Neural cell (in vitro differentiated cells): ENCODE measurements around the gene KRTAP5-8. TPM values are rescaled to one million over a fixed set of nuclear protein-coding genes. Genes with fewer than 3 reads are reported as not detected.

Source experiments
- H2AFZ ChIP-seq: fragments of 200-600, 300-800 bp; sonication (generic), shearing (Covaris generic); 2 replicates; pipeline ENCODE4 v1.6.0; 2014; ENCODE audit warnings: low read depth, mild to moderate bottlenecking, antibody characterized with exemption, low read length, moderate library complexity
- H3F3A ChIP-seq: fragments of 200-600 bp; shearing (Covaris generic); 2 replicates; pipeline ENCODE4 v1.6.1; 2016; ENCODE audit warnings: mild to moderate bottlenecking, moderate library complexity, mixed read lengths, antibody characterized with exemption, low read length; ENCODE audit not compliant: insufficient read depth, poor library complexity, severe bottlenecking
- H3K27ac ChIP-seq: fragments of 200-600, 300-800 bp; sonication (generic), shearing (Covaris generic); 2 replicates; pipeline ENCODE4 v1.5.1; 2014; ENCODE audit warnings: mild to moderate bottlenecking, low read length, moderate library complexity
- H3K27me3 ChIP-seq: fragments of 300-800, 200-600 bp; sonication (generic), shearing (Covaris generic); 2 replicates; pipeline ENCODE4 v1.6.0; 2014; ENCODE audit warnings: mild to moderate bottlenecking, low read depth, low read length, moderate library complexity; ENCODE audit not compliant: insufficient read depth
- H3K36me3 ChIP-seq: fragments of 300-800, 200-600 bp; sonication (generic), shearing (Covaris generic); 2 replicates; pipeline ENCODE4 v1.5.1; 2014; ENCODE audit warnings: mild to moderate bottlenecking, antibody characterized with exemption, low read length, moderate library complexity; ENCODE audit not compliant: insufficient read depth
- H3K4me2 ChIP-seq: fragments of 300-800, 200-600 bp; sonication (generic), shearing (Covaris generic); 2 replicates; pipeline ENCODE4 v1.6.0; 2014; ENCODE audit warnings: mild to moderate bottlenecking, low read length
- H3K4me3 ChIP-seq: fragments of 300-800, 200-600 bp; sonication (generic), shearing (Covaris generic); 2 replicates; pipeline ENCODE4 v1.5.1; 2014; ENCODE audit warnings: mild to moderate bottlenecking, low read length, moderate library complexity
- H3K79me2 ChIP-seq: fragments of 200-600 bp; shearing (Covaris generic); replicated peaks from 2 replicates; pipeline ENCODE4 v1.6.0; 2014; ENCODE audit warnings: mild to moderate bottlenecking, low read length, moderate library complexity; ENCODE audit not compliant: insufficient read depth
- H3K9ac ChIP-seq: fragments of 300-800, 200-600 bp; sonication (generic), shearing (Covaris generic); 2 replicates; pipeline ENCODE4 v1.6.1; 2016; ENCODE audit warnings: mild to moderate bottlenecking, low read length, mixed read lengths
- H3K9me2 ChIP-seq: fragments of 200-600 bp; shearing (Covaris generic); 2 replicates; pipeline ENCODE4 v1.6.1; 2016; ENCODE audit warnings: mild to moderate bottlenecking, low read length, mixed read lengths; ENCODE audit not compliant: insufficient read depth
- H3K9me3 ChIP-seq: fragments of 200-600, 300-800 bp; sonication (generic), shearing (Covaris generic); 2 replicates; pipeline ENCODE4 v1.6.1; 2016; ENCODE audit warnings: mild to moderate bottlenecking, mixed run types, low read length, moderate library complexity, mixed read lengths
- H4K20me1 ChIP-seq: fragments of 200-600 bp; shearing (Covaris generic); 2 replicates; pipeline ENCODE4 v1.6.1; 2016; ENCODE audit warnings: mild to moderate bottlenecking, mixed run types; ENCODE audit not compliant: insufficient read depth
- EP300 ChIP-seq: fragments of 450-650 bp; conservative IDR thresholded peaks from 2 replicates; pipeline ENCODE4 v1.6.1; 2014; ENCODE audit warnings: antibody characterized with exemption, mild to moderate bottlenecking, moderate library complexity; ENCODE audit not compliant: poor library complexity, severe bottlenecking
- EZH2 ChIP-seq: fragments of 200-600, 300-800 bp; shearing (Covaris generic), sonication (generic); IDR thresholded peaks from 2 replicates; pipeline ENCODE4 v1.6.1; 2014; ENCODE audit warnings: antibody characterized with exemption, low read length, borderline replicate concordance, mild to moderate bottlenecking; ENCODE audit not compliant: insufficient read depth, poor library complexity, severe bottlenecking
- MXI1 ChIP-seq: fragments of 450-650 bp; conservative IDR thresholded peaks from 2 replicates; pipeline ENCODE4 v1.6.1; 2014; ENCODE audit warnings: antibody characterized with exemption, mild to moderate bottlenecking; ENCODE audit not compliant: poor library complexity, severe bottlenecking
- POLR2AphosphoS5 ChIP-seq: IDR thresholded peaks from 2 replicates; pipeline ENCODE4 v1.6.1; 2012
- RAD21 ChIP-seq: fragments of 450-650 bp; conservative IDR thresholded peaks from 2 replicates; pipeline ENCODE4 v1.6.1; 2014; ENCODE audit warnings: antibody characterized with exemption, mild to moderate bottlenecking, moderate library complexity
- REST ChIP-seq: IDR thresholded peaks from 2 replicates; pipeline ENCODE4 v1.6.1; 2012; ENCODE audit warnings: borderline replicate concordance
- SMC3 ChIP-seq: fragments of 450-650 bp; conservative IDR thresholded peaks from 2 replicates; pipeline ENCODE4 v1.6.1; 2014; ENCODE audit warnings: antibody characterized with exemption, mild to moderate bottlenecking, moderate library complexity; ENCODE audit not compliant: poor library complexity
- TAF1 ChIP-seq: IDR thresholded peaks from 2 replicates; pipeline ENCODE4 v1.6.1; 2012; ENCODE audit warnings: low read depth
- polyA plus RNA-seq: library from polyadenylated mRNA; depleted of rRNA; stranded (reverse); fragments of >200 nt; gene quantifications from 2 replicates; pipeline ENCODE4 v1.2.3, GENCODE V29; 2014
- TF ChIP-seq, protein P1 (sequence below): fragments of 450-650 bp; IDR thresholded peaks from 2 replicates; pipeline ENCODE4 v1.5.1; 2014; ENCODE audit warnings: antibody characterized with exemption, mild to moderate bottlenecking, moderate library complexity; ENCODE audit not compliant: poor library complexity, severe bottlenecking

The KRTAP5-8 gene
- polyA plus RNA-seq, 1 donor from 2014 or later = not detected

DNA sequence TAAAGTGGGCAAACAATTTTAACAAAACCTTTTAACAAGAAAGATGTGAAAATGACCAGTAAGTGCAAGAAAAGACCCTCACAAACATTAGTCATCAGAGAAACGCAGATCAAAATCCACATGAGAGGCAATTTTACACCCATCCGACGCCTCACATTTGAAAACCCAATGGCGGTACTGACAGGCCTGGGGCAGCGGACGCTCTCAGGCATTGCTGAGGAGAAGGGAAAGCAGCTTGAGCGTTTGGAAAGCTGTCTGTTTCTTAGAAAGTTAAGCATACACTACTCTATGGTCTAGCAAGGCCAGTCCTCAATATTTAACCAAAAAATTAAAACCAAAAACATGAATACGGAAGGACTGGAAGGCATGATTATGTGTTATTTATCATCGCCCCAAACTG lies 2.0 kb upstream of the KRTAP5-8 start:
- H3K27me3 ChIP-seq = no peaks in the 10 kb centered on the region

DNA sequence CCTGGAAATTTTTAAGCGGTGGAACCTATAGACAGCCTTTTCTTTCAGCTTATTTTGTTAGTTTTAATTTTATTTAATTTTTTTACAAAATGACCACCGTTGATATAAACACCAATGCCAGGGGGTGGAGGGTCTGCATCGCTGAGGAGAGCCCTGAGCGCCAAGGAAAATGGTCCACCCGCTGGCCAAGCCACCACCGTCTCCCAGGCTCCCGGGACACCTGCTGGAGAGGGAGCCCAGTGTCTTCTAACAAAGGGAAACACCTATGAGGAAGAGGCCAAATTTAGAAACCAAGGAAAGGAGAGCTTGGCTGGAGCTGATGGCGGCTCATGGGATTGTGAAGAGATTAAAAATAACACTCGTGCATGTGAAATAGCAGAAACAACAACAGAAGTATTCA lies 288 bp upstream of the KRTAP5-8 start:
- Histone ChIP-seq H3K9me3 (no peaks in the 10 kb centered on the region), H3K36me3 (no peaks in the 10 kb centered on the region), H4K20me1 (no peaks in the 10 kb centered on the region), H3F3A (no peaks in the 10 kb centered on the region), H3K9me2 (no peaks in the 10 kb centered on the region), H3K27ac (no peak overlapping the region), H3K4me3 (no peak overlapping the region), H3K79me2 (no peaks in the 10 kb centered on the region), H3K27me3 (no peaks in the 10 kb centered on the region), H2AFZ (no peak overlapping the region), H3K9ac (no peak overlapping the region), H3K4me2 (no peak overlapping the region)
- no peak for TF ChIP-seq REST
- TF ChIP-seq MXI1 = no peak

More for the DNA sequence above, 2.0 kb upstream of the KRTAP5-8 start:
- Histone ChIP-seq H3F3A (no peaks in the 10 kb centered on the region), H3K4me2 (no peak overlapping the region), H3K4me3 (no peak overlapping the region), H3K9ac (no peak overlapping the region), H4K20me1 (no peaks in the 10 kb centered on the region), H3K79me2 (no peaks in the 10 kb centered on the region), H3K36me3 (no peaks in the 10 kb centered on the region), H3K9me2 (no peaks in the 10 kb centered on the region), H3K27ac (no peak overlapping the region), H2AFZ (no peak overlapping the region), H3K9me3 (no peaks in the 10 kb centered on the region)
- TF ChIP-seq EZH2 (no peak), SMC3 (no peak), REST (no peak), POLR2AphosphoS5 (no peak), TAF1 (no peak), MXI1 (no peak), EP300 (no peak), RAD21 (no peak)
- TF ChIP-seq, protein P1, sequence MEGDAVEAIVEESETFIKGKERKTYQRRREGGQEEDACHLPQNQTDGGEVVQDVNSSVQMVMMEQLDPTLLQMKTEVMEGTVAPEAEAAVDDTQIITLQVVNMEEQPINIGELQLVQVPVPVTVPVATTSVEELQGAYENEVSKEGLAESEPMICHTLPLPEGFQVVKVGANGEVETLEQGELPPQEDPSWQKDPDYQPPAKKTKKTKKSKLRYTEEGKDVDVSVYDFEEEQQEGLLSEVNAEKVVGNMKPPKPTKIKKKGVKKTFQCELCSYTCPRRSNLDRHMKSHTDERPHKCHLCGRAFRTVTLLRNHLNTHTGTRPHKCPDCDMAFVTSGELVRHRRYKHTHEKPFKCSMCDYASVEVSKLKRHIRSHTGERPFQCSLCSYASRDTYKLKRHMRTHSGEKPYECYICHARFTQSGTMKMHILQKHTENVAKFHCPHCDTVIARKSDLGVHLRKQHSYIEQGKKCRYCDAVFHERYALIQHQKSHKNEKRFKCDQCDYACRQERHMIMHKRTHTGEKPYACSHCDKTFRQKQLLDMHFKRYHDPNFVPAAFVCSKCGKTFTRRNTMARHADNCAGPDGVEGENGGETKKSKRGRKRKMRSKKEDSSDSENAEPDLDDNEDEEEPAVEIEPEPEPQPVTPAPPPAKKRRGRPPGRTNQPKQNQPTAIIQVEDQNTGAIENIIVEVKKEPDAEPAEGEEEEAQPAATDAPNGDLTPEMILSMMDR = no peak
